Ovary (tissue), 9 donors: Measurements from ENCODE around the gene FKBP4. TPM values are rescaled to one million over a fixed set of nuclear protein-coding genes. Genes with fewer than 3 reads are reported as not detected.

Experiments
- DNase-seq, 5 donors: peaks; one replicate each; pipeline ENCODE4 v3.0.0-alpha.2; 2019 to 2020
- H3K27ac ChIP-seq, 2 donors: fragments of 200-600 bp; one replicate each; pipeline versions ENCODE4 v1.5.1 to v1.8.0; 2019 to 2022
- H3K27me3 ChIP-seq: fragments of 200-600 bp; one replicate; pipeline ENCODE4 v1.8.0; 2022
- H3K36me3 ChIP-seq: fragments of 200-600 bp; sonication (generic); one replicate; pipeline ENCODE4 v1.5.1; 2019
- H3K4me1 ChIP-seq: one replicate; pipeline ENCODE4 v1.8.1; 2013; ENCODE audit warnings: mild to moderate bottlenecking, moderate library complexity; ENCODE audit not compliant: insufficient read depth
- H3K4me3 ChIP-seq: fragments of 200-600 bp; sonication (generic); one replicate; pipeline ENCODE4 v1.5.1; 2017
- H3K9me3 ChIP-seq, 2 donors: fragments of 200-600 bp in 1 of 2; sonication (generic) in 1 of 2; one replicate each; pipeline versions ENCODE4 v1.5.1 to v1.8.1; 2013 to 2019; ENCODE audit warnings: mild to moderate bottlenecking in 1 of 2, moderate library complexity in 1 of 2
- CTCF ChIP-seq, 3 donors: fragments of 450-650 bp in 2 of 3; fragments of 200-600 bp in 1 of 3; IDR thresholded peaks; one replicate each; pipeline versions ENCODE4 v1.5.1 to v1.8.0; 2016 to 2022; ENCODE audit warnings: antibody characterized with exemption in 3 of 3, mild to moderate bottlenecking in 1 of 3
- EP300 ChIP-seq: sonication (generic); formaldehyde crosslinking; IDR thresholded peaks from one replicate; pipeline ENCODE4 v1.6.1; 2017; ENCODE audit warnings: antibody characterized with exemption
- POLR2A ChIP-seq: fragments of 450-650 bp; IDR thresholded peaks from one replicate; pipeline ENCODE4 v1.6.1; 2017; ENCODE audit warnings: antibody characterized with exemption, mild to moderate bottlenecking, moderate library complexity
- WGBS, 3 donors: extraction: QIAGEN DNeasy Blood & Tissue Kit in 1 of 3; methylation state at CpG; one replicate each; pipeline versions ENCODE4 v1.1.5 to v1.1.7; 2013 to 2017; 5-methylcytosine and 5-hydroxymethylcytosine counted together
- intact Hi-C, 4 donors: fragments of 100-400 bp; cut with DNase I; formaldehyde crosslinking; loops; one replicate each; pipeline versions ENCODE4 v1.11.0 to v1.15.1; 2022 to 2023
- polyA plus RNA-seq, 2 donors: library from polyadenylated mRNA; stranded (reverse); fragments of 200-250 nt in 1 of 2; fragments of 350-450 nt in 1 of 2; fragmentation: Illumina TruSeq in 1 of 2; extraction: RNeasy Lipid Tissue Mini Kit (QIAGEN cat#74804) in 1 of 2; gene quantifications; one replicate each; pipeline ENCODE4 v1.2.3, GENCODE V29; 2013 to 2014
- total RNA-seq, 7 donors: library from RNA; depleted of rRNA in 2 of 7; stranded (reverse); fragments of >200 nt in 2 of 7; fragmentation: NEBNext Ultra II Directional in 3 of 7; extraction: Animal tissue kit (Norgen Biotek cat#: 25700) in 3 of 7; gene quantifications; one replicate each; pipeline versions ENCODE4 v1.1.0 to v1.2.4, GENCODE V29; 2016 to 2023
- donor health status: DM: no; HTN: no; CAD: no; lungs with moderate emphysema.
- donor health status: DM: no; HTN: no; CAD: no.
- donor health status: Bipolar disorder and iron deficiency.
- donor health status: DM: yes; HTN: yes; CAD: no.
- donor health status: DM: no; HTN: no; CAD: no.
- donor health status: DM: yes; HTN: yes; CAD: no.

FKBP4 gene
- total and polyA plus RNA-seq, 9 donors: 25.1 to 109 (median 57.5) TPM

GRCh38 chr12:2805143-2805520, 10.4 kb downstream of the FKBP4 start:
- TF ChIP-seq POLR2A: no peak
- no peak for TF ChIP-seq EP300
- TF ChIP-seq CTCF (IDR thresholded peaks at IDR 0.05): no peak
- Histone ChIP-seq H3K36me3 (no peaks in the 10 kb centered on the region), H3K4me1 (no peaks in the 10 kb centered on the region), H3K27ac (no peak overlapping the region), H3K27me3 (no peaks in the 10 kb centered on the region), H3K9me3 (no peaks in the 10 kb centered on the region), H3K4me3 (no peak overlapping the region)
- DNase-seq: no peak
- 0 to 9% (median 3%) methylated on average over 2 of the region's 2 CpGs for WGBS, 3 donors
- intact Hi-C loops: no loop called here

- TF ChIP-seq CTCF (IDR thresholded peaks at IDR 0.05) (no peak), EP300 (no peak)
- no peaks in the 10 kb centered on the region for H3K27me3 ChIP-seq
- no peaks in the 10 kb centered on the region for H3K9me3 ChIP-seq
- WGBS, 3 donors: 86 to 87% (median 86%) methylated on average over 6 of the region's 6 CpGs
- no peak overlapping the region for H3K27ac ChIP-seq
- no peak for DNase-seq
- no peaks in the 10 kb centered on the region for H3K36me3 ChIP-seq
- H3K4me1 ChIP-seq: peaks cover 1% of the 10 kb centered on the region
- no peak overlapping the region for H3K4me3 ChIP-seq
- intact Hi-C loops: no loop called here
Observed at GRCh38 chr12:2806700-2807099, 11.9 kb downstream of the FKBP4 start.

- Histone ChIP-seq H3K27ac (peak overlapping the region in 1 of 2 donors; percentile 89), H3K9me3 (no peaks in the 10 kb centered on the region), H3K4me1 (peaks cover 1% of the 10 kb centered on the region), H3K36me3 (no peaks in the 10 kb centered on the region), H3K27me3 (no peaks in the 10 kb centered on the region), H3K4me3 (peak overlapping the region; percentile 89)
- intact Hi-C loops: no loop called here
- peak in 1 of 5 donors; percentile 34 for DNase-seq
- 76 to 83% (median 78%) methylated on average over 5 of the region's 5 CpGs for WGBS, 3 donors
- TF ChIP-seq POLR2A: no peak
- no peak for TF ChIP-seq CTCF (IDR thresholded peaks at IDR 0.05)
- no peak for TF ChIP-seq EP300
Observed at GRCh38 chr12:2811801-2812200, 17.0 kb downstream of the FKBP4 start.

GRCh38 chr12:2812290-2813213, 17.8 kb downstream of the FKBP4 start, which contains the start of gene ITFG2:
Gene ITFG2 (plus strand): TSS chr12:2812668. CDS start chr12:2812761, 93 bp downstream.
- WGBS, 3 donors: 0 to 1% (median 1%) methylated on average over 48 of the region's 48 CpGs
- peak within 1 kb of the TSS; percentile 89 for H3K4me3 ChIP-seq
- H3K36me3 ChIP-seq: no peaks in the 10 kb centered on the region
- H3K27ac ChIP-seq: peak within 1 kb of the TSS; percentile 54 to 89
- TF ChIP-seq POLR2A (peak; percentile 80), EP300 (no peak), CTCF (IDR thresholded peaks at IDR 0.05) (peak in 1 of 3 donors; percentile 21)
- no peaks in the 10 kb centered on the region for H3K27me3 ChIP-seq
- no peaks in the 10 kb centered on the region for H3K9me3 ChIP-seq
- DNase-seq: peak; percentile 97 to 98 (median 98)
- peaks cover 1% of the 10 kb centered on the region for H3K4me1 ChIP-seq
- intact Hi-C loops: no loop called here
